Stimulated activated naive B cell treated with anti-CD40 and anti-IgM and Interleukin-4, amounts not matched to agents 10 μg/mL and 1 μg/mL and 100 μg/mL, for 72 hours (primary cell): ENCODE data around the gene LIPJ.

Experiments used
- ATAC-seq, 2 donors: fragments of 150-1000 bp; cut with Tn5 transposase; replicated peaks; 2 replicates each; pipeline ENCODE4 v1.10.0; 2021; ENCODE audit warnings: moderate library complexity in 1 of 2
- DNase-seq: peaks from one replicate; pipeline ENCODE4 v3.0.0; 2021
- H3K27ac Mint-ChIP-seq: one replicate; pipeline ENCODE4 v1.8.0; 2022; ENCODE audit warnings: mild to moderate bottlenecking, mixed read lengths
- H3K27me3 Mint-ChIP-seq, 2 donors: one replicate each; pipeline ENCODE4 v1.8.0; 2022; ENCODE audit warnings: mixed read lengths in 2 of 2
- H3K36me3 Mint-ChIP-seq, 2 donors: one replicate each; pipeline ENCODE4 v1.8.0; 2022; ENCODE audit warnings: mixed read lengths in 2 of 2, mild to moderate bottlenecking in 1 of 2
- H3K4me1 Mint-ChIP-seq, 2 donors: one replicate each; pipeline ENCODE4 v1.8.0; 2022; ENCODE audit warnings: mixed read lengths in 2 of 2, mild to moderate bottlenecking in 1 of 2
- H3K4me3 Mint-ChIP-seq, 2 donors: one replicate each; pipeline ENCODE4 v1.8.0; 2022; ENCODE audit warnings: mild to moderate bottlenecking in 2 of 2, mixed read lengths in 2 of 2, moderate library complexity in 1 of 2
- H3K9me3 Mint-ChIP-seq, 2 donors: one replicate each; pipeline ENCODE4 v1.8.0; 2022; ENCODE audit warnings: mixed read lengths in 2 of 2, mild to moderate bottlenecking in 1 of 2

LIPJ gene

GRCh38 chr10:88620441-88620840 is 33.9 kb downstream of the LIPJ start:
- no peak for DNase-seq
- no peaks in the 10 kb centered on the region for H3K36me3 Mint-ChIP-seq
- H3K27ac Mint-ChIP-seq, result no peak overlapping the region
- H3K27me3 Mint-ChIP-seq, result no peaks in the 10 kb centered on the region
- no peak overlapping the region for H3K4me3 Mint-ChIP-seq
- ATAC-seq, result no peak
- H3K9me3 Mint-ChIP-seq, result no peaks in the 10 kb centered on the region
- peaks cover 0 to 10% of the 10 kb centered on the region in 2 donors for H3K4me1 Mint-ChIP-seq

- peaks cover 0 to 10% of the 10 kb centered on the region in 2 donors for H3K4me1 Mint-ChIP-seq
- H3K27ac Mint-ChIP-seq, result no peak overlapping the region
- ATAC-seq (no peak), DNase-seq (no peak)
- H3K9me3 Mint-ChIP-seq, result peaks cover 0 to 4% of the 10 kb centered on the region in 2 donors
- H3K27me3 Mint-ChIP-seq, result no peaks in the 10 kb centered on the region
- no peaks in the 10 kb centered on the region for H3K36me3 Mint-ChIP-seq
- no peak overlapping the region for H3K4me3 Mint-ChIP-seq
These were observed 37.3 kb downstream of the LIPJ start for GRCh38 chr10:88623835-88624234.

DNA sequence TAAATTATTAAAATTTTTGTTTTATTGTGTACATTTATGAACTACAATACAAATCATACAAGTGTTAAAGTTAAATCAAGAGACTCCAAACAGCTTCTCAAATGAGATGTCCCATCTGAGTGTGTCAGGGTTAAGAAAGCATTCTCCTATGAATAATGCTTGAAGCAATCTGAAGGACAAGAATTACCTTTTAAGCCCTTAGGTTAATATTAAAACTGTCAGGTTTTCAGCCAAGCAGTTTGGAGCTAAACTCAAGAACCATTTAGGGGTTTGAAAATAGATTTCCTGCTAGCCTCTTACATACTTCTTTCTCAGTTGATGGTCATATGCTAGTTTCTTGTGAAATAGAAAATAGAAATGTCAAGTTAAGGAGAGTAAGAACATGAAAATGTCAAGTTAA is 38.3 kb downstream of the LIPJ start:
- peak; percentile 20 to 46 for ATAC-seq
- Mint-ChIP-seq H3K36me3 (no peaks in the 10 kb centered on the region), H3K4me1 (peaks cover 0 to 10% of the 10 kb centered on the region in 2 donors), H3K9me3 (peaks cover 0 to 5% of the 10 kb centered on the region in 2 donors), H3K27me3 (no peaks in the 10 kb centered on the region), H3K27ac (no peak overlapping the region), H3K4me3 (no peak overlapping the region)
- no peak for DNase-seq

GRCh38 chr10:88640186-88640585 is 53.6 kb downstream of the LIPJ start:
- H3K27ac Mint-ChIP-seq, result no peak overlapping the region
- no peak for DNase-seq
- H3K9me3 Mint-ChIP-seq, result peaks cover 7 to 8% of the 10 kb centered on the region in 2 donors
- H3K36me3 Mint-ChIP-seq, result peaks cover 0 to 5% of the 10 kb centered on the region in 2 donors
- no peaks in the 10 kb centered on the region for H3K4me1 Mint-ChIP-seq
- peaks cover 28 to 32% of the 10 kb centered on the region in 2 donors for H3K27me3 Mint-ChIP-seq
- no peak for ATAC-seq
- no peak overlapping the region for H3K4me3 Mint-ChIP-seq

DNA sequence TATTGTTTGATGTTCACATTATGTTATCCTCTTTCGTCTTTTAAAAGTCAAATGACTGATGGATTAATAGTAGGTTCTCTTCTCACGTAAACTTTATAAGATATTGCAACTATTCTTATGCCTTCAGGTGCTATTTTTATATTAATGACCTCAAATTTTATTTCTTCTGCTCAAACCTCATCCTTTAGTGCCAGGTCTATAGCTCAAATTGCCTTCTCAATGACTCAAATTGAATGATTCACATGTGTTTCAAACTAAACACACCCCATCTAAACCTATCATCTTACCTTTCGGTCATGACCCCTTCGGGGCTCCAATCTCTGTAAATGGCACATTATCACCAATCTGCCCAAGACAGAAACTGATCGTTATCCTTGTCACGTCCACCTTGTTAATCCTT is 55.6 kb downstream of the LIPJ start:
- H3K4me1 Mint-ChIP-seq, result peaks cover 2 to 3% of the 10 kb centered on the region in 2 donors
- H3K36me3 Mint-ChIP-seq, result peaks cover 0 to 5% of the 10 kb centered on the region in 2 donors
- H3K27me3 Mint-ChIP-seq, result peaks cover 8 to 18% of the 10 kb centered on the region in 2 donors
- DNase-seq (no peak), ATAC-seq (no peak)
- H3K9me3 Mint-ChIP-seq, result peaks cover 6 to 7% of the 10 kb centered on the region in 2 donors
- no peak overlapping the region for H3K4me3 Mint-ChIP-seq
- no peak overlapping the region for H3K27ac Mint-ChIP-seq

- DNase-seq (no peak), ATAC-seq (peak in 1 of 2 donors; percentile 31)
- peaks cover 2 to 6% of the 10 kb centered on the region in 2 donors for H3K4me1 Mint-ChIP-seq
These were observed 56.4 kb downstream of the LIPJ start for GRCh38 chr10:88642963-88643362.

DNA sequence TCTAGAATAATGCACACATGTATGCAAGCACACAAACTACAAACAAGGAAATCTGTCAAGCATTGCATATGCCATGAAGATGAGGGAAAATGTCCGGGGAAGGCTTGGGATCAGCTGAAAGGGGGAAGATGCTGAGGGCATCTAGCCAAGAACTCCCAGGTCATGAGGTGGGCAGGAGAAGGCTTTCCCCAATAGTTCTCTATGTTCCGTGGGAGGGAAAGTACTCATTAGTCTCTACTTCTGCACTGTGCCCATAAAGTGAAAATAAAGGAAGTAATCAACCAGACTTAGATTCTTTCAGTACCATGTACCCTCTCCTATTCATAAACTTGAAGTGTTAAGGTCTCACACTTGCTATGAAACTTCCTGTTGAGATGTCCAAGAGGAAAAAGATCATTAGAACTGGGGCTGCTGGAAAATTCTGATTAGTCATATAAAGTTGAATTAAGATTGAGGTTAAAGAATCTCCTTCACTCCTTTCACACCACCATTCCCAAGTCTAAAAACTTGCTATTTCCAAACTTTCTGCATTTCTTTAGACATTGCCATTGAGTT is 60.6 kb downstream of the LIPJ start:
- H3K27me3 Mint-ChIP-seq, result peaks cover 0 to 5% of the 10 kb centered on the region in 2 donors
- H3K9me3 Mint-ChIP-seq, result no peaks in the 10 kb centered on the region
- H3K4me3 Mint-ChIP-seq, result no peak overlapping the region
- no peaks in the 10 kb centered on the region for H3K36me3 Mint-ChIP-seq
- no peak for DNase-seq
- ATAC-seq, result no peak
- H3K27ac Mint-ChIP-seq, result no peak overlapping the region
- H3K4me1 Mint-ChIP-seq, result peaks cover 2 to 6% of the 10 kb centered on the region in 2 donors

More at GRCh38 chr10:88642963-88643362, 56.4 kb downstream of the LIPJ start:
- no peak overlapping the region for H3K4me3 Mint-ChIP-seq
- H3K27ac Mint-ChIP-seq, result no peak overlapping the region
- H3K36me3 Mint-ChIP-seq, result peaks cover 0 to 5% of the 10 kb centered on the region in 2 donors
- H3K9me3 Mint-ChIP-seq, result peaks cover 6 to 7% of the 10 kb centered on the region in 2 donors
- H3K27me3 Mint-ChIP-seq, result peaks cover under 1 to 12% of the 10 kb centered on the region in 2 donors

GRCh38 chr10:88651101-88651551 is 64.6 kb downstream of the LIPJ start:
- Mint-ChIP-seq H3K4me3 (no peak overlapping the region), H3K27ac (no peak overlapping the region), H3K36me3 (no peaks in the 10 kb centered on the region), H3K27me3 (no peaks in the 10 kb centered on the region), H3K4me1 (peaks cover 2 to 6% of the 10 kb centered on the region in 2 donors), H3K9me3 (no peaks in the 10 kb centered on the region)
- DNase-seq (no peak), ATAC-seq (no peak)

DNA sequence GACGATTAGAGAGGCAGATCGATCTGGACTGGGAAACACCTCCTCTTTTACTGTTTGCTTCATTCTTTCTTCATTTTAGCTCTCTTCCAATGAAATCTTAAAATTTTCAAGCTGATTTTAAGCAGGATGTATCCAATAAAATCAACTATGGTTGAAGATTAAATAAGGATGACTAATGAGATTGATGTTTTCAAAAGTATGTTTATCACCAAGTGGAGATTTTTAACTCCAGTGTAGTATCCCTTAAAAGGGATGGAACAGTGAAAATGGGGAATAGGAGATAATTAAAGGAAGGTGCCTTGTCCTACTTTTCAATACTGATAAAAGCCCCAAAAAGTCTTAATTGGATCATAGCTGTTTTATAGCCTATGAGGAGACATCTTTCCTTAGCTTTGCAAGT is 66.1 kb downstream of the LIPJ start:
- no peaks in the 10 kb centered on the region for H3K36me3 Mint-ChIP-seq
- H3K4me3 Mint-ChIP-seq, result no peak overlapping the region
- no peaks in the 10 kb centered on the region for H3K9me3 Mint-ChIP-seq
- no peak overlapping the region for H3K27ac Mint-ChIP-seq
- no peak for DNase-seq
- no peaks in the 10 kb centered on the region for H3K4me1 Mint-ChIP-seq
- ATAC-seq, result no peak
- H3K27me3 Mint-ChIP-seq, result no peaks in the 10 kb centered on the region
